AG08395 (cell line): Measurements from ENCODE around the gene BRD9.
"Not testable (repeated sequence)": the region's sequence is repeated elsewhere in the genome, so short reads cannot be mapped to it uniquely, and the experiment has no call there.

Source experiments
- DNase-seq: peaks from one replicate; pipeline ENCODE4 v3.0.0; 2012; ENCODE audit warnings: mixed read lengths, low spot score

Gene BRD9

GRCh38 chr5:902129-902916, 9.7 kb upstream of the BRD9 start:
- no peak for DNase-seq

- DNase-seq, result no peak
These were observed 8.2 kb upstream of the BRD9 start for GRCh38 chr5:900781-901180.

- DNase-seq, result no peak
These were observed 1.1 kb upstream of the BRD9 start for GRCh38 chr5:893711-894110.

- DNase-seq, result no peak
These were observed 521 bp upstream of the BRD9 start for GRCh38 chr5:893137-893506.

- DNase-seq, result peak; percentile 53
These were observed 686 bp downstream of the BRD9 start for GRCh38 chr5:891837-892393.

GRCh38 chr5:891117-891836, 1.3 kb downstream of the BRD9 start:
- no peak for DNase-seq

GRCh38 chr5:889075-889710, 3.4 kb downstream of the BRD9 start:
- no peak for DNase-seq

- no peak for DNase-seq
These were observed 4.0 kb downstream of the BRD9 start for GRCh38 chr5:888638-889035.

GRCh38 chr5:887947-888637, 4.5 kb downstream of the BRD9 start:
- DNase-seq, result no peak

GRCh38 chr5:886716-887325, 5.8 kb downstream of the BRD9 start:
- no peak for DNase-seq

GRCh38 chr5:886036-886435, 6.6 kb downstream of the BRD9 start:
- DNase-seq, result no peak

- DNase-seq, result no peak
These were observed 7.1 kb downstream of the BRD9 start for GRCh38 chr5:885529-885928.

- DNase-seq, result no peak
These were observed 7.5 kb downstream of the BRD9 start for GRCh38 chr5:885127-885442.

- no peak for DNase-seq
These were observed 8.1 kb downstream of the BRD9 start for GRCh38 chr5:884345-885126.

GRCh38 chr5:883475-884181, 9.0 kb downstream of the BRD9 start:
- no peak for DNase-seq

- no peak for DNase-seq
These were observed 10.1 kb downstream of the BRD9 start for GRCh38 chr5:882253-883183.

GRCh38 chr5:881551-881935, 11.1 kb downstream of the BRD9 start:
- DNase-seq, result no peak

- DNase-seq, result no peak
These were observed 11.6 kb downstream of the BRD9 start for GRCh38 chr5:880816-881550.

GRCh38 chr5:878677-879076, 13.9 kb downstream of the BRD9 start:
- not testable (repeated sequence) for DNase-seq
